Measurements from ENCODE around the gene PID1. TPM values are rescaled to one million over a fixed set of nuclear protein-coding genes. Genes with fewer than 3 reads are reported as not detected.

PID1 gene
- total and polyA plus RNA-seq, 2 donors = 1.0 to 5.2 TPM

DNA sequence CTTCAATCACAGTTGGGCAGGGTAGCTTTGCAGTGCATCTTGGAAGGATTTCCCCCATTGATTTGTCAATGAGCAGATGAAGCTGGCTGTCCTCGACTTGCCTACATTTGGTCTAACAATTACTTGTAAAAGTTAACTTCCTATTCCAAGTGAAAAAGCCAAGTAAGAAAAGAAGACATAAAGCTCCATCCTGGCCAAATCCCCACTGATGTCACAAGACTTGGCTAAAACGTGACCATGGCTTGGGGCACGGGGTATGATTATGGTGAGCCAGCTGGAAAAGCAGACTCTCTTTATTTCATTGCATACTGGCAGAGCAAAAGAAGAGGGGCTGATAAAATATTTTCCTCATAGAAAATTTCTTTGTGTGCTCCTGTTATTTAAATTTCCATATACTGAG is 25.4 kb upstream of the PID1 start:
- DNase-seq (ENCODE audit: low read depth in 6 of 9, low spot score in 9 of 9) = no peak
- no peak overlapping the region for H3K27ac ChIP-seq (ENCODE audit: low read depth in 1 of 2, low read length in 1 of 2)

GRCh38 chr2:229296016-229296415 is 24.9 kb upstream of the PID1 start:
- no peak overlapping the region for H3K4me3 ChIP-seq (ENCODE audit: low read length in 2 of 2)
- H3K27me3 ChIP-seq (ENCODE audit: control insufficient read depth in 2 of 2, insufficient read depth in 1 of 2, low read length in 1 of 2) = no peaks in the 10 kb centered on the region
- H3K9me3 ChIP-seq (ENCODE audit: control insufficient read depth in 2 of 2, insufficient read depth in 1 of 2, low read length in 1 of 2) = no peaks in the 10 kb centered on the region
- H3K4me1 ChIP-seq (ENCODE audit: control insufficient read depth in 2 of 2, insufficient read depth in 2 of 2, low read length in 2 of 2) = no peaks in the 10 kb centered on the region
- H3K27ac ChIP-seq (ENCODE audit: low read depth in 1 of 2, low read length in 1 of 2) = no peak overlapping the region
- H3K36me3 ChIP-seq (ENCODE audit: control insufficient read depth in 2 of 2, insufficient read depth in 2 of 2, low read length in 1 of 2) = no peaks in the 10 kb centered on the region
- no peak for DNase-seq (ENCODE audit: low read depth in 6 of 9, low spot score in 9 of 9)

More for the DNA sequence above, 25.4 kb upstream of the PID1 start:
- Histone ChIP-seq H3K9me3 (ENCODE audit: control insufficient read depth in 2 of 2, insufficient read depth in 1 of 2, low read length in 1 of 2) (no peaks in the 10 kb centered on the region), H3K36me3 (ENCODE audit: control insufficient read depth in 2 of 2, insufficient read depth in 2 of 2, low read length in 1 of 2) (no peaks in the 10 kb centered on the region), H3K4me3 (ENCODE audit: low read length in 2 of 2) (no peak overlapping the region), H3K27me3 (ENCODE audit: control insufficient read depth in 2 of 2, insufficient read depth in 1 of 2, low read length in 1 of 2) (no peaks in the 10 kb centered on the region), H3K4me1 (ENCODE audit: control insufficient read depth in 2 of 2, insufficient read depth in 2 of 2, low read length in 2 of 2) (no peaks in the 10 kb centered on the region)
- WGBS = 90% methylated on average over 3 of the region's 3 CpGs

- DNase-seq (ENCODE audit: low read depth in 6 of 9, low spot score in 9 of 9) = no peak
- no peaks in the 10 kb centered on the region for H3K27me3 ChIP-seq (ENCODE audit: control insufficient read depth in 2 of 2, insufficient read depth in 1 of 2, low read length in 1 of 2)
- H3K9me3 ChIP-seq (ENCODE audit: control insufficient read depth in 2 of 2, insufficient read depth in 1 of 2, low read length in 1 of 2) = no peaks in the 10 kb centered on the region
- H3K27ac ChIP-seq (ENCODE audit: low read depth in 1 of 2, low read length in 1 of 2) = no peak overlapping the region
- no peaks in the 10 kb centered on the region for H3K4me1 ChIP-seq (ENCODE audit: control insufficient read depth in 2 of 2, insufficient read depth in 2 of 2, low read length in 2 of 2)
- H3K4me3 ChIP-seq (ENCODE audit: low read length in 2 of 2) = no peak overlapping the region
- WGBS = 61% methylated on average over 1 of the region's 1 CpG
- H3K36me3 ChIP-seq (ENCODE audit: control insufficient read depth in 2 of 2, insufficient read depth in 2 of 2, low read length in 1 of 2) = no peaks in the 10 kb centered on the region
Measured at GRCh38 chr2:229287823-229288222, 16.7 kb upstream of the PID1 start.

- no peaks in the 10 kb centered on the region for H3K4me1 ChIP-seq (ENCODE audit: control insufficient read depth in 2 of 2, insufficient read depth in 2 of 2, low read length in 2 of 2)
- no peak for DNase-seq (ENCODE audit: low read depth in 6 of 9, low spot score in 9 of 9)
- H3K36me3 ChIP-seq (ENCODE audit: control insufficient read depth in 2 of 2, insufficient read depth in 2 of 2, low read length in 1 of 2) = no peaks in the 10 kb centered on the region
- no peak overlapping the region for H3K27ac ChIP-seq (ENCODE audit: low read depth in 1 of 2, low read length in 1 of 2)
- H3K4me3 ChIP-seq (ENCODE audit: low read length in 2 of 2) = no peak overlapping the region
- no peaks in the 10 kb centered on the region for H3K27me3 ChIP-seq (ENCODE audit: control insufficient read depth in 2 of 2, insufficient read depth in 1 of 2, low read length in 1 of 2)
- no peaks in the 10 kb centered on the region for H3K9me3 ChIP-seq (ENCODE audit: control insufficient read depth in 2 of 2, insufficient read depth in 1 of 2, low read length in 1 of 2)
- 76% methylated on average over 5 of the region's 5 CpGs for WGBS
Measured at GRCh38 chr2:229282758-229283546, 11.9 kb upstream of the PID1 start.

- Histone ChIP-seq H3K36me3 (ENCODE audit: control insufficient read depth in 2 of 2, insufficient read depth in 2 of 2, low read length in 1 of 2) (no peaks in the 10 kb centered on the region), H3K4me3 (ENCODE audit: low read length in 2 of 2) (no peak overlapping the region), H3K4me1 (ENCODE audit: control insufficient read depth in 2 of 2, insufficient read depth in 2 of 2, low read length in 2 of 2) (no peaks in the 10 kb centered on the region), H3K27me3 (ENCODE audit: control insufficient read depth in 2 of 2, insufficient read depth in 1 of 2, low read length in 1 of 2) (no peaks in the 10 kb centered on the region), H3K9me3 (ENCODE audit: control insufficient read depth in 2 of 2, insufficient read depth in 1 of 2, low read length in 1 of 2) (no peaks in the 10 kb centered on the region), H3K27ac (ENCODE audit: low read depth in 1 of 2, low read length in 1 of 2) (no peak overlapping the region)
- DNase-seq (ENCODE audit: low read depth in 6 of 9, low spot score in 9 of 9) = no peak
- WGBS = 92% methylated on average over 4 of the region's 4 CpGs
Measured at GRCh38 chr2:229279516-229279915, 8.4 kb upstream of the PID1 start.

DNA sequence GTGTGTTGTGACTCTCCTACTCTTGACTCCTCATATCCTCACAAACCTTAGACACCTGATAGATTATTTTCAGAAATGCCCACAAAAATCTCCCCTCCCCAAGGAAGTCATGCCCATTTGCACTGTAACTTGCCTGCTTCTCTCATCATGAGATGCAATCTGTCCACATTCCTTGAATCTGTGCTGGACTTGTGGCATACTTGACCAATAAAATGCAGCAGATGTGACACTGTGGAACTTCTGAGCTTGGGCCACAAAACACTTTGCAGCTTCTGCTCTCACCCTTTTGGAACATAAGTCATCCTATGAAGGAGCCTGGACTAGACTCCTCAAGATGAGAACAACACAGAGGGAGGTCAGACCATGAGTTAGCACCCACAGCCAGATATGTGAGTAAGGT is 4.4 kb upstream of the PID1 start:
- Histone ChIP-seq H3K36me3 (ENCODE audit: control insufficient read depth in 2 of 2, insufficient read depth in 2 of 2, low read length in 1 of 2) (no peaks in the 10 kb centered on the region), H3K27ac (ENCODE audit: low read depth in 1 of 2, low read length in 1 of 2) (no peak overlapping the region), H3K4me3 (ENCODE audit: low read length in 2 of 2) (no peak overlapping the region), H3K27me3 (ENCODE audit: control insufficient read depth in 2 of 2, insufficient read depth in 1 of 2, low read length in 1 of 2) (peaks cover 12 to 22% of the 10 kb centered on the region in 2 donors), H3K9me3 (ENCODE audit: control insufficient read depth in 2 of 2, insufficient read depth in 1 of 2, low read length in 1 of 2) (no peaks in the 10 kb centered on the region), H3K4me1 (ENCODE audit: control insufficient read depth in 2 of 2, insufficient read depth in 2 of 2, low read length in 2 of 2) (no peaks in the 10 kb centered on the region)
- DNase-seq (ENCODE audit: low read depth in 6 of 9, low spot score in 9 of 9) = no peak

DNA sequence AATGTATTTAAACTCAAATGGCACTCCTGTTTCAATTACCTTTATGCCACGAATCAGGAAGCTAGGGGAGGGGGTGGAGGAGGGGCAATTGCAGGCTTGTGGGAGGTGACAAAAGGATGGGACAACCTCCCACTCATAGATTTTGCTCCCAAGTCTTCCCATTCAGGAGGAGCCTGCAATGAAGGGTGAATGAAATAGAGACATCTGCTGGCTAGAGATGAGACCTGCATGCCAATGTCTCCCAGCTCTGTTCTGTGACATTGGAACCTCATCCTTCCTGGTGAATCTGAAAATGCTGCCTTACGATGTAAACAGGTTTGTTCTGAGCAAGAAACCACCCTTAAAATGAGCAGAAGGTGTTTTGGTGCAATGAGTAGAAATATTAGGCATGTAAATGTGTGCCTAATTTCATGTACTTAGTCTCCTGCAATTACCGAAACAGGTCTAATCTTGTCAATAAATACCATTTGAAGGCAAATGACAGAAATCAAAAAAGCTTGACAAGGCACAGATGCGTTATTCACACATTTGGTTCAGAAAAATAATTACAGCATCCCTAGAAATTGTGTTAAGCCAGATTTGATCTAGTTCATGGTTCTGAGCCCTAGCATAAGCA is 2.7 kb upstream of the PID1 start:
- Histone ChIP-seq H3K36me3 (ENCODE audit: control insufficient read depth in 2 of 2, insufficient read depth in 2 of 2, low read length in 1 of 2) (no peaks in the 10 kb centered on the region), H3K9me3 (ENCODE audit: control insufficient read depth in 2 of 2, insufficient read depth in 1 of 2, low read length in 1 of 2) (no peaks in the 10 kb centered on the region), H3K4me1 (ENCODE audit: control insufficient read depth in 2 of 2, insufficient read depth in 2 of 2, low read length in 2 of 2) (no peaks in the 10 kb centered on the region), H3K4me3 (ENCODE audit: low read length in 2 of 2) (no peak overlapping the region), H3K27me3 (ENCODE audit: control insufficient read depth in 2 of 2, insufficient read depth in 1 of 2, low read length in 1 of 2) (peaks cover 18 to 30% of the 10 kb centered on the region in 2 donors), H3K27ac (ENCODE audit: low read depth in 1 of 2, low read length in 1 of 2) (no peak overlapping the region)
- 50% methylated on average over 4 of the region's 4 CpGs for WGBS
- peak in 3 of 9 donors; percentile 3 to 18 (median 11) for DNase-seq (ENCODE audit: low read depth in 6 of 9, low spot score in 9 of 9)

DNA sequence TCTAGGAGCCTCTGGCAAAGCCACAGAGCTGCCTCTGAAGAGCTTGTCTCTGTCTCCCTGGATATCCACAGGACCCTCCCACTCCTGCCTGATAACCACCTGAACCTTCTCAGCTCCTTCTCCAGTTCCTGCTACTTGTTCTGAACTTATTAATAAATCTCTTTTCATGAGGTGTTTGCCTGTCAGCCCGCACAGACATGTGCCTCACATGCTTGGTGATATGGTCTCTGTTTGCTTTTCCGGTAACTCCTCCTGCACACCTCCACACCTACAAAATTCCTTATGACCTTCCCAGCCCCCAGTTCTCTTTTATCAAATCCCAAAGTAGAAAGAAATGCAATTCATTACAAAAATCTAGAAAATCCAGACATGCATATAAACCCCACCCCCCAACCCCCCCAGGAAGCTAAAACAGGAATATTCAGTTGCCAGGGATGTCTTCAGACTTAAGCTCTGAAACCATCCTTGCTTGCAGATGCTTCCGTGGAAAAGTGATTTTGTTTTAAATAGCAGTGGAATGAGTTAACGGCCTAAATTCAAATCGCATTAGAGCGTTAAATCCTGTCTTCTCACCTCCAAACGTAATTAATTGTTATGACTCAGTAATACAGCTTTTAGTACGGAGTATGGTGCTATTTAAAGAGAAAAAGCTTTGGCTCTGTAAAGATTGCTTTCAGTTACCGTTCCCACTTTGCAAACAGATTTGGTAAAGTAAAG is 2.1 kb upstream of the PID1 start:
- Histone ChIP-seq H3K27me3 (ENCODE audit: control insufficient read depth in 2 of 2, insufficient read depth in 1 of 2, low read length in 1 of 2) (peaks cover 18 to 30% of the 10 kb centered on the region in 2 donors), H3K4me1 (ENCODE audit: control insufficient read depth in 2 of 2, insufficient read depth in 2 of 2, low read length in 2 of 2) (no peaks in the 10 kb centered on the region), H3K36me3 (ENCODE audit: control insufficient read depth in 2 of 2, insufficient read depth in 2 of 2, low read length in 1 of 2) (no peaks in the 10 kb centered on the region), H3K4me3 (ENCODE audit: low read length in 2 of 2) (no peak overlapping the region), H3K9me3 (ENCODE audit: control insufficient read depth in 2 of 2, insufficient read depth in 1 of 2, low read length in 1 of 2) (no peaks in the 10 kb centered on the region), H3K27ac (ENCODE audit: low read depth in 1 of 2, low read length in 1 of 2) (no peak overlapping the region)
- WGBS = 33% methylated on average over 9 of the region's 9 CpGs
- DNase-seq (ENCODE audit: low read depth in 6 of 9, low spot score in 9 of 9) = no peak

GRCh38 chr2:229269941-229270340 is 1.1 kb downstream of the PID1 start:
- no peaks in the 10 kb centered on the region for H3K36me3 ChIP-seq (ENCODE audit: control insufficient read depth in 2 of 2, insufficient read depth in 2 of 2, low read length in 1 of 2)
- no peaks in the 10 kb centered on the region for H3K4me1 ChIP-seq (ENCODE audit: control insufficient read depth in 2 of 2, insufficient read depth in 2 of 2, low read length in 2 of 2)
- H3K9me3 ChIP-seq (ENCODE audit: control insufficient read depth in 2 of 2, insufficient read depth in 1 of 2, low read length in 1 of 2) = no peaks in the 10 kb centered on the region
- WGBS = 83% methylated on average over 6 of the region's 6 CpGs
- H3K4me3 ChIP-seq (ENCODE audit: low read length in 2 of 2) = no peak overlapping the region
- DNase-seq (ENCODE audit: low read depth in 6 of 9, low spot score in 9 of 9) = no peak
- H3K27me3 ChIP-seq (ENCODE audit: control insufficient read depth in 2 of 2, insufficient read depth in 1 of 2, low read length in 1 of 2) = peaks cover 18 to 30% of the 10 kb centered on the region in 2 donors
- H3K27ac ChIP-seq (ENCODE audit: low read depth in 1 of 2, low read length in 1 of 2) = no peak overlapping the region

All from thymus (tissue), 11 donors.